ENCODE measurements around the gene COG7. TPM values are rescaled to one million over a fixed set of nuclear protein-coding genes. Genes with fewer than 3 reads are reported as not detected.

COG7 gene
- total RNA-seq, 1 experiment from 2014 or later, result 13.5 TPM

DNA sequence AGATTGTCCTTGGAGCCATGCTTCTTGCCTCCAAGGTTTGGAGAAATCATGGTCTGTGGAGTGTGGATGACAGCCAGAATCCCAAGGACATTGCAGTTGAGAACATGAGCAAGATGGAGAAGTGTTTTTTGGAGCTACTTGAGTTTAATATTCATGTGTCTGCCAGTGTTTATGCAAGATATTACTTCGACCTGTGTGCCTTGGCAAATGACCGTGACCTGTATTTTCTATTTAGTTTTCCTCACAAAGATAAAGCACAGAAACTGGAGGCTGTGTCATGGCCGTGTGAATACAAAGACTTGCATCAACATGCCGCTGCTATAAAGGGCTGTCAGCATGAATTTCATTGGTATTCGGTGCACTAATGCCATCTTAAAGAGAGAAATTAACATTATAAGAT lies 48.3 kb upstream of the COG7 start:
- Histone ChIP-seq H3F3A (ENCODE audit: low read length, unreplicated experiment) (no peaks in the 10 kb centered on the region), H4K20me1 (ENCODE audit: low read length) (peaks cover 14% of the 10 kb centered on the region), H3K27ac (ENCODE audit: low read length) (no peak overlapping the region), H3K9me2 (replicated peaks; ENCODE audit: low read length) (no peaks in the 10 kb centered on the region), H3K4me1 (ENCODE audit: insufficient read depth, low read length) (peaks cover 14% of the 10 kb centered on the region), H3K79me2 (ENCODE audit: low read length) (peaks cover 90% of the 10 kb centered on the region), H2AFZ (ENCODE audit: low read length) (no peak overlapping the region), H3K9ac (ENCODE audit: low read length) (no peak overlapping the region), H3K4me3 (ENCODE audit: low read length) (no peak overlapping the region), H3K36me3 (ENCODE audit: low read depth, low read length) (no peaks in the 10 kb centered on the region), H3K9me3 (ENCODE audit: low read length) (no peaks in the 10 kb centered on the region), H3K27me3 (ENCODE audit: low read length) (no peaks in the 10 kb centered on the region), H3K4me2 (ENCODE audit: low read length) (no peak overlapping the region)
- ChIA-PET POLR2A (ENCODE audit: unreplicated experiment) (no interaction called here), CTCF (no interaction called here)
- intact Hi-C loops (cut with micrococcal nuclease), result no loop called here
- BruUV-seq (replicated peaks), result no TSS peak
- ATAC-seq, result no peak
- no peak for DNase-seq
- TF ChIP-seq, protein P1, sequence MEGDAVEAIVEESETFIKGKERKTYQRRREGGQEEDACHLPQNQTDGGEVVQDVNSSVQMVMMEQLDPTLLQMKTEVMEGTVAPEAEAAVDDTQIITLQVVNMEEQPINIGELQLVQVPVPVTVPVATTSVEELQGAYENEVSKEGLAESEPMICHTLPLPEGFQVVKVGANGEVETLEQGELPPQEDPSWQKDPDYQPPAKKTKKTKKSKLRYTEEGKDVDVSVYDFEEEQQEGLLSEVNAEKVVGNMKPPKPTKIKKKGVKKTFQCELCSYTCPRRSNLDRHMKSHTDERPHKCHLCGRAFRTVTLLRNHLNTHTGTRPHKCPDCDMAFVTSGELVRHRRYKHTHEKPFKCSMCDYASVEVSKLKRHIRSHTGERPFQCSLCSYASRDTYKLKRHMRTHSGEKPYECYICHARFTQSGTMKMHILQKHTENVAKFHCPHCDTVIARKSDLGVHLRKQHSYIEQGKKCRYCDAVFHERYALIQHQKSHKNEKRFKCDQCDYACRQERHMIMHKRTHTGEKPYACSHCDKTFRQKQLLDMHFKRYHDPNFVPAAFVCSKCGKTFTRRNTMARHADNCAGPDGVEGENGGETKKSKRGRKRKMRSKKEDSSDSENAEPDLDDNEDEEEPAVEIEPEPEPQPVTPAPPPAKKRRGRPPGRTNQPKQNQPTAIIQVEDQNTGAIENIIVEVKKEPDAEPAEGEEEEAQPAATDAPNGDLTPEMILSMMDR (conservative IDR thresholded peaks at IDR 0.05; ENCODE audit: low read depth, low read length), result no peak
- no peak for TF ChIP-seq EZH2phosphoT487 (IDR thresholded peaks at IDR 0.05; ENCODE audit: borderline replicate concordance, low read length)
- TF ChIP-seq EZH2 (IDR thresholded peaks at IDR 0.05; ENCODE audit: low read length, unreplicated experiment), result no peak

DNA sequence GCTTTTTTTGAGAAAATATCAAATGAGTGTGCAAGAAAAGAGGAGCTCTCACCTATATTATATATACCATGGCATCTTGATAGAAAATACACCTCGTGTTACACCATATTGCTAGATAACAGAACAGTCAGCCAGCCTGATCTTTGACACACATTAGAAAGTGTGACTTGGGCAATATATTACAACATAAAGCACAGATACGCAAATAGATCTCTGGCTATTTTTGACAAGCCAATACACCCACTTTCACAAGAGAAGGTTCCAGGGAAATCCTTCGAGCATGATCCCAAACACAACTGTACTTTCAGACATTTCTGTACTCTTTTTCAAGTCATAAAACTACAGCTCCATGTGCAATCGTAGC lies 47.9 kb upstream of the COG7 start:
- no peaks in the 10 kb centered on the region for H3K36me3 ChIP-seq (ENCODE audit: low read depth, low read length)
- H3F3A ChIP-seq (ENCODE audit: low read length, unreplicated experiment), result no peaks in the 10 kb centered on the region
- no peak overlapping the region for H3K27ac ChIP-seq (ENCODE audit: low read length)
- ATAC-seq, result no peak
- no peak overlapping the region for H3K4me2 ChIP-seq (ENCODE audit: low read length)
- H2AFZ ChIP-seq (ENCODE audit: low read length), result no peak overlapping the region
- ChIA-PET CTCF (no interaction called here), POLR2A (ENCODE audit: unreplicated experiment) (no interaction called here)
- H3K79me2 ChIP-seq (ENCODE audit: low read length), result peaks cover 85% of the 10 kb centered on the region
- no peaks in the 10 kb centered on the region for H3K9me2 ChIP-seq (replicated peaks; ENCODE audit: low read length)
- no peaks in the 10 kb centered on the region for H3K9me3 ChIP-seq (ENCODE audit: low read length)
- H3K9ac ChIP-seq (ENCODE audit: low read length), result no peak overlapping the region
- no peak for DNase-seq
- TF ChIP-seq, protein P1 (conservative IDR thresholded peaks at IDR 0.05; ENCODE audit: low read depth, low read length), result no peak
- TF ChIP-seq EZH2phosphoT487 (IDR thresholded peaks at IDR 0.05; ENCODE audit: borderline replicate concordance, low read length) (no peak), EZH2 (IDR thresholded peaks at IDR 0.05; ENCODE audit: low read length, unreplicated experiment) (no peak)
- intact Hi-C loops (cut with micrococcal nuclease), result no loop called here
- peaks cover 11% of the 10 kb centered on the region for H4K20me1 ChIP-seq (ENCODE audit: low read length)
- H3K4me3 ChIP-seq (ENCODE audit: low read length), result no peak overlapping the region
- BruUV-seq (replicated peaks), result no TSS peak
- H3K27me3 ChIP-seq (ENCODE audit: low read length), result no peaks in the 10 kb centered on the region
- H3K4me1 ChIP-seq (ENCODE audit: insufficient read depth, low read length), result peaks cover 14% of the 10 kb centered on the region

DNA sequence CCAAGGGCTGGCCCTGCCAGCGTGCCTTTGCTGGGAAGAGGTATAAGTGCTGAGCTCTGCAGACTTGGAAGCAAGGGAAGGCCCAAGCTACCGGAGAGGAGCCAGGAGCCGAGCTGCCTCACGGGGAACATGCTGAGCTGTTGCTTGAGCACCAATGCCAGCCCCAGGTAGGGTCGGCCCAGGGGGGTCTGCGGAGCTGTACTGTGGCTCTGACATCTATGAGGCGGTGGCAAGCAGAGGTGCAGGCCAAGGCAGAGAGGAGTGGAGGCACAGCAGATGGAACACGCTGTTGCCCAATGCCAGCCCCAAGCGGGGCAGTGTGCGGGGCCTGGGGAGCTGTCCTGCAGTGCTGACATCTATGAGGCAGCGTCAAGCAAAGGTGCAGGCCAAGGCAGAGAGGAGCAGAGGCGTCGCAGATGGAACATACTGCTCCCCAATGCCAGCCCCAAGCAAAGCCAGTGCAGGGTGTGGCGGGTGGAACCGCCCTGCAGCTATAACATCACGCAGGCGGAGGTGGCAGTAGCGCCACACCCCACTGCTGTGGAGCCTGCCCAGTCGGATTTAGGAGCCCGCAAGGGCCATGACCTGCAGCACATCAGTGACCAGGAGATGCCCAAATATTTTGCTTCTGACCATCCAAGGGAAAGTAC lies 47.3 kb upstream of the COG7 start:
- peaks cover 11% of the 10 kb centered on the region for H4K20me1 ChIP-seq (ENCODE audit: low read length)
- no peaks in the 10 kb centered on the region for H3F3A ChIP-seq (ENCODE audit: low read length, unreplicated experiment)
- no peak overlapping the region for H3K4me2 ChIP-seq (ENCODE audit: low read length)
- TF ChIP-seq EZH2 (IDR thresholded peaks at IDR 0.05; ENCODE audit: low read length, unreplicated experiment) (no peak), EZH2phosphoT487 (IDR thresholded peaks at IDR 0.05; ENCODE audit: borderline replicate concordance, low read length) (no peak)
- TF ChIP-seq, protein P1 (conservative IDR thresholded peaks at IDR 0.05; ENCODE audit: low read depth, low read length), result no peak
- no peak overlapping the region for H2AFZ ChIP-seq (ENCODE audit: low read length)
- no peak overlapping the region for H3K27ac ChIP-seq (ENCODE audit: low read length)
- H3K4me1 ChIP-seq (ENCODE audit: insufficient read depth, low read length), result peaks cover 14% of the 10 kb centered on the region
- H3K27me3 ChIP-seq (ENCODE audit: low read length), result no peaks in the 10 kb centered on the region
- ChIA-PET POLR2A (ENCODE audit: unreplicated experiment) (no interaction called here), CTCF (no interaction called here)
- H3K9ac ChIP-seq (ENCODE audit: low read length), result no peak overlapping the region
- no peaks in the 10 kb centered on the region for H3K9me3 ChIP-seq (ENCODE audit: low read length)
- no peak overlapping the region for H3K4me3 ChIP-seq (ENCODE audit: low read length)
- H3K9me2 ChIP-seq (replicated peaks; ENCODE audit: low read length), result no peaks in the 10 kb centered on the region
- no peak for DNase-seq
- peaks cover 82% of the 10 kb centered on the region for H3K79me2 ChIP-seq (ENCODE audit: low read length)
- BruUV-seq (replicated peaks), result no TSS peak
- intact Hi-C loops (cut with micrococcal nuclease), result no loop called here
- no peak for ATAC-seq
- H3K36me3 ChIP-seq (ENCODE audit: low read depth, low read length), result peaks cover under 1% of the 10 kb centered on the region; the same call in 1 of the 2 replicates
